ENCODE data around the gene SWSAP1.

GRCh38 chr19:11382898-11383705, 8.6 kb downstream of the SWSAP1 start:
- TF ChIP-seq, protein P1, sequence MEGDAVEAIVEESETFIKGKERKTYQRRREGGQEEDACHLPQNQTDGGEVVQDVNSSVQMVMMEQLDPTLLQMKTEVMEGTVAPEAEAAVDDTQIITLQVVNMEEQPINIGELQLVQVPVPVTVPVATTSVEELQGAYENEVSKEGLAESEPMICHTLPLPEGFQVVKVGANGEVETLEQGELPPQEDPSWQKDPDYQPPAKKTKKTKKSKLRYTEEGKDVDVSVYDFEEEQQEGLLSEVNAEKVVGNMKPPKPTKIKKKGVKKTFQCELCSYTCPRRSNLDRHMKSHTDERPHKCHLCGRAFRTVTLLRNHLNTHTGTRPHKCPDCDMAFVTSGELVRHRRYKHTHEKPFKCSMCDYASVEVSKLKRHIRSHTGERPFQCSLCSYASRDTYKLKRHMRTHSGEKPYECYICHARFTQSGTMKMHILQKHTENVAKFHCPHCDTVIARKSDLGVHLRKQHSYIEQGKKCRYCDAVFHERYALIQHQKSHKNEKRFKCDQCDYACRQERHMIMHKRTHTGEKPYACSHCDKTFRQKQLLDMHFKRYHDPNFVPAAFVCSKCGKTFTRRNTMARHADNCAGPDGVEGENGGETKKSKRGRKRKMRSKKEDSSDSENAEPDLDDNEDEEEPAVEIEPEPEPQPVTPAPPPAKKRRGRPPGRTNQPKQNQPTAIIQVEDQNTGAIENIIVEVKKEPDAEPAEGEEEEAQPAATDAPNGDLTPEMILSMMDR (IDR thresholded peaks at IDR 0.05; ENCODE audit: insufficient read depth, low read depth, low read length): peak; percentile 25
- peak; percentile 91 for TF ChIP-seq EZH2 (IDR thresholded peaks at IDR 0.05; ENCODE audit: insufficient read depth, low read length)

Measured in astrocyte (in vitro differentiated cells and primary cell).